ENCODE results near the gene MAP3K13.
"Not testable (repeated sequence)": the region's sequence is repeated elsewhere in the genome, so short reads cannot be mapped to it uniquely, and the experiment has no call there.

The MAP3K13 gene

DNA sequence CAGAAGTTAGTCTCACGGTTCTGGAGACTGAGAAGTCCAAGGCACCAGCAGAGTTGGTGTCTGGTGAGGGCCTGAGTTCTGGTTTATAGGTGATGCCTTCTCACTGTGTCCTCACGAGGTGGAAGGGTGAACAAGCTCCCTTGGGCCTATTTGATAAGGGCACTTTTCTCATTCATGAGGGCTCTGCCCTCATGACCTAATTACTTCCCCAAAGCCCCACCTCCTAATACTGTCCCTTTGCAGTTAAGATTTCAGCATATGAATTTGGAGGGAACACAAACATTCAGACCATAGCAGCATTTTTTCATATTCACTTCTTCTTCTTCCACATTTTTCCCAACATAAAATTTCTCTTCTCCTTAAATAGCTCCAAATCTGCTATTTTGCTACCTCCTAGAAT lies 94.4 kb downstream of the MAP3K13 start:
- no peak for DNase-seq

DNA sequence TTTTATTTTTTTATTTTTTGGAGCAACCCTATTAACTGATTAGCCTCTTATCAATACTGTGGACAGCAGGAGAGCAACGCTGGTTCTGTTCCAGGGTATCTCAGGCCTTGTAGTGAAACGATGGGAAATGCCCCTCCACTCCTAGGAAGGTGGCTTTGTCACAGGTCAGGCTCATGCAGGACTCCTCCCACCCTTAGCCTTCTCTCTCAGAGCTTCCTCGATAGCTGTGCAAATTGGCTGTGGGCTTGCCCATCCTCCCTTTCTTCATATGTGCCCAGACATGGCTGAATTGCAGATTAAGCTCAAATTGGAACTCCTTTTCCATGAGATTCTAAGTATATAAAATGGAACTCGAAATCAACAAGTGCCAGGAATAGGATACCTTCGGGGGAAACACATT lies 97.4 kb downstream of the MAP3K13 start:
- DNase-seq: no peak

DNA sequence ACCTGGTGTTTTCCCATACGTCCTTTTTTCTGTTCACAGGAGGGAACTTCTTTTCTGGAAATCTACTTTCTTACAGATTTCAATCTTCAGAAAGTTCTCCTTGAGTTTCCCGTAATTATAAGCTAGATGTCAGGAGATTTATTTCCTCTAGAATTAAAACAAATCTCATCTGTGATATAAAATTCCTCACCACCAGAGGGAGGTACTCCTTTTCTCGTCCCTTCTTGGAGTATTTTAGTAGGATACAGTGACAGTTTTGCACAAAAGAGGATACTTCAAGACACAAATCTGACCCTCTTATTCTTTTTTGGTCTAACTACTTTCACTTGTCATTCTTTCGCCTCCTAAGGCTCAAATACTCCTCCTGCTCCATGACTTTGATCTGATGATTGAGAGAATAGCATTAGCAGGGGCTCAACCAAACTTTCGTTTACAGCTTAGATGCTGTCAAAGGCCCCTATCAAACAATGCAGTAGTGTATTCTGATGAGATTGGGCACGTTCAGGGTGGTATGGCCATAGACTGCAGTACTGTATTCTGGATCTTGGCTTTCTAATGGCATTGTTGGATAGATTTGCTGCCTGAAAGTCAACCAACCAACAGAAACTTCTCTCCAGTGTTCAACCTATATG lies 97.9 kb downstream of the MAP3K13 start:
- DNase-seq: no peak

DNA sequence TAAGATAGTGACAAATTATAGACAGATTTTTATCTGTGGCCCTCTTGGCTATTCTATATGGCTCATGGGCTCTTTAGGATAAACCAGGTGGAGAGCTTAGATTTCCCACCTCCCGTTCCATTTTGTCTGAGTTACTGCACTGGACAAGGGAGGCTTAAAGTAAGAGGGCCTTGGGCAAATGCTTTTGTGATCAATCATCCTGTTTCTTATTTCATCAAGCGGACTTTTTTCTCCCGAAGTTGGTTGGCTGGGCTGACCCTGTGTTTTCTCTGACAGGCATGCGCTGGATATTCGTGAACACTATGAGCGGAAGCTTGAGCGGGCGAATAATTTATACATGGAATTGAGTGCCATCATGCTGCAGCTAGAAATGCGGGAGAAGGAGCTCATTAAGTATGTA lies 102.5 kb downstream of the MAP3K13 start:
- DNase-seq: no peak

DNA sequence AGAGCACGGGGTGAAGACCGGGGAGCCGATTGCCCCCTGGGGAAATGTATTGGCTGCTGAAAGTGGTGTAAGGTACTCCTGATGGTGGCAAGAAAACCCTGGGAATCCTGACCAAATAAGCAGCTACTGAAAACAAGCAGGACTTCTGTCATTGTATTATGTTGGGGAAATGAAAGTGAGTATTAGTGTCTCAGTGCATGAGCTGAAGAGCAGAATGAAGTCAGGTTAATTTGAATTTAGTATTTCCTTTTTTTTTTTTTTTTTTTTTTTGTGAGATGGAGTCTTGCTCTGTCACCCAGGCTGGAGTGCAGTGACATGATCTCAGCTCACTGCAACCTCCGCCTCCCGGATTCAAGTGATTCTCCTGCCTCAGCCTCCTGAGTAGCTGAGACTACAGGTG lies 103.2 kb downstream of the MAP3K13 start:
- not testable (repeated sequence) for DNase-seq

DNA sequence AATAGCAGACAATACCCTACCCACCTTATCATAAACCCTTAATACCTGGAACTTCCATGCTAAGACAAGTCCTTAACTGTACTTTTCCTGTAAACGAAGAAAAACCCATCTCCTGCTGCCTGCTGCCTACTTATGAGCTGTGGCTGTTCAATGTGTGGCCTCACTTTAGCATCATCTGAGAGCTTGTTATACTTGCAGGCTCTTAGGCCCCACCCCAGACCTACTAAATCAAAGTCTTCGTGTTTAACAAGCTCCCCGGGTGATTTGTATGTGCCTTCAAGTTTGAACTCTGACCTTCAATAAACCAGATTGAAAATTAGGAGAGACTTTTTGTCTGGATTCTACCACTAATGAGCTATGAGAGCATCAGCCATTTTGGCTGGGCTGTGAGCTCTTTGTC lies 106.6 kb downstream of the MAP3K13 start:
- no peak for DNase-seq

DNA sequence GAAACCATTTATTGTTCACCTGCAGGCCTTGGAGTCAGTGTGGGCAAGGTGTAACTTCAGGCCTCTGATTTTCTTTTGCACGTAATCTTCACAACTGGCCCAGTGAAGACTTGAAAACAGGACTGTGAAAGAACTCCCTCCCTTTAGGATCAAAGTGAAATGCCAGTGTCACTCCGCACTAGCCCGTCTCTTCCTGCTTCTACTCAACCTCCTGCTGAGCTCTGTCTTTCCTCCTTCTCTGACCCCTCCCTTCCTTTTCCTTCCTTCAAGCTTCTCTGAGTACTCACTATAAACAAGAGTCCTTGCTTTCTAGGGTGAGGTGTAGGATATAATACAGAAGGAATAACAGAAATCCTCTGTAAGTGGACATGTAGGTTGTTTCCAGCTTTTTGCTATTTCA lies 107.4 kb downstream of the MAP3K13 start:
- no peak for DNase-seq

DNA sequence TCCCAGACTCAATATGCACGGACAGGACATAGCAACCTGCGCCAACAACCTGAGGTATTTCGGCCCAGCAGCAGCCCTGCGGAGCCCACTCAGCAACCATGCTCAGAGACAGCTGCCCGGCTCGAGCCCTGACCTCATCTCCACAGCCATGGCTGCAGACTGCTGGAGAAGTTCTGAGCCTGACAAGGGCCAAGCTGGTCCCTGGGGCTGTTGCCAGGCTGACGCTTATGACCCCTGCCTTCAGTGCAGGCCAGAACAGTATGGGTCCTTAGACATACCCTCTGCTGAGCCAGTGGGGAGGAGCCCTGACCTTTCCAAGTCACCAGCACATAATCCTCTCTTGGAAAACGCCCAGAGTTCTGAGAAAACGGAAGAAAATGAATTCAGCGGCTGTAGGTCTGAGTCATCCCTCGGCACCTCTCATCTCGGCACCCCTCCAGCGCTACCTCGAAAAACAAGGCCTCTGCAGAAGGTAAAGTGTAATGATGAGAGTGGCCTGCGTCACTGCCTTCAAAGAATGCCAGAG lies 110.4 kb downstream of the MAP3K13 start:
- DNase-seq: no peak

DNA sequence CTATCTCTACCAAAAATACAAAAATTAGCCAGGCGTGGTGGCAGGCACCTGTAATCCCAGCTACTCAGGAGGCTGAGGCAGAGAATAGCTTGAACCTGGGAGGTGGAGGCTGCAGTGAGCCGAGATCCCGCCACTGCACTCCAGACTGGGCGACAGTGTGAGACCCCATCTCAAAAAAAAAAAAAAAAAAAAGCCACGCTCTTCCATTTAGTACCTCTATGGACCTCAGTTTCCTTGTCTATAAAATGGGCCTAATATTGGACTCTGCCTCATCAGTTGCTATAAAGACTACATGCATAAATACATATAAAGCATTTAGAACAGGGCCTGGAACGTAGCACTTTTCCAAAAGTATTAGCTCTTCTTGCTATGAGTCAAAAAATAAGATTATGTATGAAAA lies 112.0 kb downstream of the MAP3K13 start:
- DNase-seq: not testable (repeated sequence)

DNA sequence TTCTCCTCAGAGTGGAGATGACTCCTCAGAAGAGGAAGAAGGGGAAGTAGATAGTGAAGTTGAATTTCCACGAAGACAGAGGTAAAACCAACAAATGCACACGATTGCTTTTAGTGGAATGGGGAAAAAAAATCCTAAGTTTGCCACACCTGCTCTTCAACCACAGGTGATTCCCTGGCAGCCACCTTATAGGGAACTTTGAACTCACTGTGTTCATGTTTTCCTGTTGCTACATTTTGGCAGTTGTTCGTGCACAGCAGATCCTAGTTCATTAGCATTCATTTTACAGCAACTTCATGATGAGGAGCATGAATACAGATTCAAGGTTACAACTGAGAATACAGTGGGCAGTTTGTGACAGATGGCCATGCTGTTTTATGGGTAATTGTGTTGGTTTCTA lies 114.4 kb downstream of the MAP3K13 start:
- no peak for DNase-seq

DNA sequence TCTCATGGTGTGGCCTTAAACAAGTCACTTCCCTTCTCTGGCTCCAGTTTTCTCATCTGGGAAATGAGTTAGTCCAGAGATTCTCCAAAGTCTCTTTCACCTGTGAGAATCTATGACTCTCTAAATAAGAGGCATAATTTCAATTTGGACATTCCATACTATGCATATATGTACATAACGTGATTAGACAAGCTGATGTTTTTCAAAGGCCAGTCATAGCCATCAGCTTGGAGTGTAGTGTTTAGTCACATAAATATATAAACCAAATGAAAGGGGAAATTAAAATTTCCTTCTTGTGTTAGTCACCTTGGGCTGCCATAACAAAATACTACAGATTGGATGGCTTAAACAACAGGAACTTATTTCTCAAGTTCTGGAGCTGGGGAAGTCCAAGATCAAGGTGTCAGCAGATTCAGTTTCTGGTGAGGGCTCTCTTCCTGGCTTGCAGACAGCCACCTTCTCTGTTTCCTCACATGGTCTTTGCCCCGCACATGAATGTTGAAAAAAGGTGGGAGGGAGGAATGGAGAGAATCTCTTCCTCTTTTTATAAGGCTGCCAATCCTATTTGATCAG lies 116.5 kb downstream of the MAP3K13 start:
- DNase-seq: no peak

DNA sequence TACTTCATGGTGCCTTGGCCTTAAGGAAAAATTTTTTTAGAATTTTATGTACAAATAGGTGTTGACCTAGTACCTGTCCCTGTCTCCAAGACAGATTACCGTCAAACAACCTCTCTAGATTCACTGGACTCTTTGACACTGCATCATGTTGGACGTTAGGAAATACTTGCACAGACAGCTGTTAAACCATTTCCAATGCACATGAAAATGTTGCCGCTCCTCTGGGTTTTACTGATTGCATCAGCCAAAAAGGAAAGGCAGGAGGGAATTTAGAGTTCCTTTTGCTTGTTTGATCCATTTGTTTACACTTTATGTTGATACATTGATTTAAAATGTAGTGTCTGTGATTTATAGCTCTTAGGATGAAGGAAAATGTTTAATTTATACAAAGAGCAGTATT lies 121.4 kb downstream of the MAP3K13 start:
- no peak for DNase-seq

DNA sequence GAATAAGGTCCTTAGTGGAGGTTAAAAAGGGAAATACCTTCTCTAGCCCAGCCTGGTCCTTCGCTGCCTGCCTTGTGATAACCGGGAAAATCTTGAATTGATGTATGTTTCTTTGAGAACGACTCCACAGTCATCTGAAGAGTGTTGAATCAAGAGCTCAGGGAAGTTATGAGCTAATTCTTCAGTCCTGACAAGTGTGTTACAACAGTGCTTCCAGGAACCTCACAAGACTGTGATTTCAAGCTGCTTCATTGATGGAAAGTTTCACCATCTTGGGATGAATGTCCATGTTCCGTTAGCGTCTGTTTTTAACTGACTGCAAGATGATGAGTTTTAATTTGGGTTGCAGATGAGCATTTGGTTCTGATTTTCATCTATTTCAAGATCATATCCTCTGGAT lies 123.5 kb downstream of the MAP3K13 start:
- DNase-seq: no peak

DNA sequence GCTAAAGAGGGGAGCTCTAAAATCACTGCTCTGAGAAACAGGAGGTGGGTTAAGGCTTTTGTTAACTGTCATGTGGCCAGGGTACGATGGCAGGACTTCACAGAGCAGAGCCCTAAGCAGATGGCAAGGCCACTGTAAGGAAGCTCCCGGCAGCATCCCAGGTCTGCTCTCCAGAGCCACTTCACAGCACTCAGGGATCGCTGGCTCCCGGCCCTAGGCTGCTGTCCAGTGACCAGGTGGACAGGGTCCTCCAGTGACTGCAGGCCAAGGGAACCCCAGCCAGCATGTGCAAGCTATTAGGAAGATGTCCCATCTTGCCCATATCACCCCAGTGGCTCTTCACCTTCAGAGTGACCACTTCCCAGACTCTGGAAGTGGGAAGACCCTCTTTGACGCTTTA lies 125.5 kb downstream of the MAP3K13 start:
- DNase-seq: no peak

DNA sequence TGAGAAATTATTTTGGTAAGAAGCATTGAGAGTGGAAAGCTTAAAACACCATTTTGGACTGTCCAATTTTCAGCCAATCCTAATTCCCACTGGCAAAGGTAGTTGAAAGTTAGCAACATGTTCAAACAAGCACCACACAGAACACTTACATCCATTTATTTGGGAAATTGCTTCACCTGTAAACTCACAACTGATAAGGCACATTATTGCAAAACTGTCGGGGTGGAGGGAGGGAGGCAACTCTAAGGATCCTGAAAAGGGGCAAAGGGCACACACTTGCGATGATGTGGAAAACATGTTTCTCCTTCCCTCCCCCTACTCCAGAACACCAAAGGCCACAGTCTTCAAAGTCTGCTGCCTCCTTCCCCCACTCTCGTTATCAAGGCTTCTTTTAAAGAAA lies 126.5 kb downstream of the MAP3K13 start:
- DNase-seq: no peak

DNA sequence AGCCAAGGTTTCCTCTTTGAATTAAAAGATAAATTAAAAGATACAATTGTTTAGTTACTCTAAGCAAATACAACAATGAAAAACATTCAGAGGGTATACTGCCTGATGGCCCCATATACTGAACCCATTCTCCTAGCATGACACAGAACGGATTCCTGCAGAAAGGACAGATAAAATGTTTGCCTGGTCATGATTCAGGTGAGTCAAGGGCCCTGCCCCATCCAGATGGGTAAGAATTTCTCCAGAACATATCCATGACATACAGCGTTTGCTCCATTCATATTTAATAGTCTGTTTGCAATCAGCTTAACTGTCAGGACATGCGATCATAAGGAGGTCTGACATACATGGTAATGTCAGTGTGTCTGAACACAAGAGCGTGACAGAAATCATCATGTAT lies 127.3 kb downstream of the MAP3K13 start:
- DNase-seq: no peak

DNA sequence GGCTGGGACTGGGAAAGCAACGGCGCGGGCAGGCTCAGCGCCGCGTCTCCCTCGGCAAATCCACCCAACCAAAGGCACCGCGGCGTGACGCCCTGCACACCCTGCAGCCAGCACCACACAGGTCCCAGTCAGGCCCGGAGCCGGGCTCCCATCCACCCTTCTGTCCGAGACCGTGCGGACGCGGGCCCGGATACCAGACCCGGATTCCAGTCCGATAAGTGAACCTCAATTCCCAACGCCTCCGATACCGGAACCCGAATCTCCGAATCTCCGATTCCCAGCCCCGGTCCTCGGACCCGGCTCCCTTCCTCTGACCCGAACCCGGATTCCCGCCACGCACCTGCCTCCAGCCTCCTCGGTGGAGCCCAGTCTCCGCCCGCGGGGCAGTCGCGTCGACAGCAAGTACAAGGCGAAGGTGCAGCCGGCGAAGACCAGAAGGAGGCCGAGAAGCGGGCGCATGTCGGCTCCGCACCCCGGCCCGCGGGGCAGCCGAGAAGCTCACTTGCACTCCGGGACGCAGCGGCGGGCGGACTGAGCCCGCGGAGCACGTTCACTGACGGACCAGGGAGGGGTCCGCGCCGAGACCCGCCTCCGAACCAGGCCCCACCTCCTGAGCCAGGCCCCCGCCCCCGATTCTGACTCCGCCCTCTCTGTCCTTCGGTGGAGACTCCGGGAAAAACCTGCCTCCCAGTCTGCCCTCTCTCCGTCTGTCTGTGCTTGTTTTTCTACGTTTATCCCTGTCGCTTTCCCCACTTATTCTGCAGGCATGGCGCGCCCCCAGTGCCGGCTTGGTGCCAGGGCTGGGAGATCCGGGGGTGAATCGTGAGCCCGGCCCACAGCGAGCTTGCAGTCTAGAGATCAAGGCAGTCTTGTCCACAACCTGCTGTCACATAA lies 135.8 kb downstream of the MAP3K13 start, which contains the start of gene TMEM41A:
Gene TMEM41A (minus strand): TSS at position 533 of the 894 bp plus-strand sequence. CDS start 74 bp downstream, at position 459.
- DNase-seq: peak; percentile 81

DNA sequence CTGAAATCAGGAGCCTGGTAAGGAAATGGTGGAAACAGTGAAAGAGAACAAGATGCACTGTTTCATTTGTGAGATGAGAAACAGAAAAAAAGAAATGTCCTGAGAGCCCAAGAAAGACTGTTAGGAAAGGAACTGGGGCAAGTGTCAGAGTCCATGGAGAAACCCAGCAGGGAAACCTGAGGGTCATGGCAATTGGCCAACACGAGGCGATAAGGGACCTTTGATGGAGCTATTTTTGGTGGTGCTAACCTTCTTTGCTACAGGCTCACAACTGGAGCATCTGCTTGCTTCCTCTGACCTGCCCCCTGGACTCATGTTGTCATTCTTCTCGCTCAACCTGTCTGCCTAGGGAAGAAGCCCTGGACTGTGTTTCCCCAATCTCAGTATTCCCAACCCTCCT lies 140.1 kb downstream of the MAP3K13 start:
- DNase-seq: no peak

DNA sequence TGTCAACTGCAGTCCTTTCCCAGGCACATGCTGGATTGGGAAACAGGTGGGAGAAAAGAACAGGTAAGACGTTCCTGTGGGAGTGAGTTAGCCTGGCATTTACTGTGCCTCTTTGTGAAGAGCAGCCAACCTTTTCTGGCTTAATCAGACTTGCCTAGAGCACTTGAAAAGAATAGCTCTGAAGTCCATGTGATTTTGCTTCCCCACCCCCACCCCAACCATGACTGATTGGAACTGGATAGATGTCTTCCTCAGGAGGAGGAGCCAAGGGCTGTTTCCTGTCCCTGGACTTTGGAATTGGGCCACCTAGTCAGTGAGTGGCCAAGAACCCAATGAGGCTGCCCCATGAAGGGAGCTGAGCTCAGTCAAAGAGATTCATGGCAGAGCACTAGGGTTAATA lies 140.6 kb downstream of the MAP3K13 start:
- DNase-seq: no peak

DNA sequence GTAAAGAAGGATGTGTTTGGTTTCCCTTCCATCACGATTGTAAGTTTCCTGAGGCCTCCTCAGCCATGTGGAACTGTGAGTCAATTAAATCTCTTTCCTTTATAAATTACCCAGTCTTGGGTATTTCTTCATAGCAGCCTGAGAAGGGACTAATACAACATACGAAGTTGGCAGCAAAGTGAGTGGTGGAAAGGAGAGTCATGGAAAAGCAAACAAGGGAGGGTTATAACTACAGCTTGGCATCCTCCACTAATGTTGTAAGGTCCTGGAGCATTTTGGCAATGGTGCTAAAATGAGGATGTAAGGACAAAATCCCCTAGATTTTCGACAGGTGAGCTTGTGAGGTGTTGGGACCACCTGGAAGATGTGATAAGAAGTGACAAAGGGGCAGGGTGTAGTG lies 141.7 kb downstream of the MAP3K13 start:
- DNase-seq: no peak

DNA sequence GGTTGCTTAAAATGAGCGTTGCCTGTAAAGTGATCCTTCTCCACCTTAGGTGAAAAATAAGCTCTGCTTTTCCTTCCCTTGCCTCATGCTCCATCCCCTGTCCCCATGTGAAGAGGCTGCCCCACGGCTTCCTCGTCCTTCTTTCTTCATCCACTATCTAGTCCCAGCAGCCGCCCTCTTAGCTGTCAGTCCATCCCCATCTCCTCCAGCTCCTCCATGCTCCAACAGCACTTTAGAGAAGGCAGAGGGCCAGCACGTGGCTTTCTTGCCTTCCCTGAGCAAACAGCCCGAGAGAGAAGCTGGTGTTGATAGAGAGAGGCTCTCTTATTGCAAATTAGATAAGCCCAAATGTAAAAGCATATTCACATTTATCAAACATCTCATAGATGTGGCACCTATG lies 144.9 kb downstream of the MAP3K13 start:
- DNase-seq: no peak

DNA sequence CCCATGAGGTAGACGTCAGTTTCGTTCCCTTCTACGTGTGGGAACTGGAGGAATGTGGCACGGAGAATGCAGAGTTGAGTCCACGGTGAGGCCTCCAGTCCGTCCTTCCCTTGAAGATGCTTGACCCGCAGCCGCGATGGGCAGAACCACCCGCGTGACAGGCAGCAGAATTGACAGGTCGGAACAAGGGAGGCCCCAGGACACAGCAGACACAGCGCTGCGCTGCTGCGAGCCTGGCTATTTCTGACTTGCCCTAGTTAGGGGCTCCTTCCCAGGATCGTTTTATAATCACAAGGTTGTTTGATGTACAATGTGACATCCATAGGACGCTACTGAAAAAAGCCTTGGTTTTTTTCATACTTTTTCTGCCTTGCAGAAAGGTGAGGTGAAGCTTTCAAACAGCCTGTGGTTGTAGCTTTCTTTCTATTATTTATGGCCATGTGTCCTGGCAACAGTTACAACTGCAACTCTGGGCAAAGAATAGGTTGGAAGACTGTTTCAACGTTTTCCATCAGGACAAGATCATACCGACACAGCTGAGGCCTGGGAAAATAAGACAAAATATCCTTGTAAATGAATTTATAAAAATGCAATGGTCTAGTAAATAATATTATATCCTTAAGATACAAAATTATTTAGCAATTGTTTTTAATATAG lies 145.5 kb downstream of the MAP3K13 start:
- DNase-seq: no peak

DNA sequence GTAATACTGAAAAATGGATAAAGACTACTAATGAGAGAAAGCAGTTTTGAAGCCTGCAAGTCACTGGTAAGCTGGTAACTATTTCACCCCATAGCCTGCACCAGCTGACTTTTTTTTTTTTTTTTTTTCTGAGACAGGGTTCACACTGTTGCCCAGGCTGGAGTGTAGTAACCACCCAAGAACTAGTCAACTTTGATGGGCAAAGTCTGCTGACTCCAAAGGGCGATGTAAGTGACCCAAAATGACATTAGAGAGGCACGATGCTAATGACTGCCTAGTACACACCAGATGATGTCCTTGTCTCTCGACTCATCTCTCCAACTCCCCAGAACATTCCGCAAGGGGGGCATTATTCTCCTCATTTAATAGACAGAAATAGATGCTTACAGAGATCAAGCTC lies 148.8 kb downstream of the MAP3K13 start:
- no peak for DNase-seq
